ENCODE measurements around the gene PINK1.

PINK1 gene

DNA sequence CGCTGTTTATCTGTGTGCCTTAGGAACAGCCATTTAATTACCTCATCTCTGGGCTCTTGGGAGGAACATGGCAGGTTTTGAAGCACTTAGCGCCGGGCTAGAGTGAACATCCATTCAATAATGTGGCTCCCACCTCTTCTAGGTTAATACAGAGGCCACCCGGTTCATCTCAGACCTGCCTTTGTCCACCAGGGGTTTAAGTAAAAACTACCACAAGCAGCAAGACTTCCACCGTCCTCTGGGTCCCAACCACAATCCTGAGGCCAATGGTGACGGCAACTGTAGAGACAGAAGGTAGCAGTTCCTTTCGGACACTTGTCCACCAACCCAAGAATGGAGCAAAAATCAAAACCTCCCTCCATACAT is 28.8 kb downstream of the PINK1 start:
- peaks cover 46% of the 10 kb centered on the region for H3K79me2 ChIP-seq (ENCODE audit: control insufficient read depth, low read length)
- no peak for TF ChIP-seq EZH2phosphoT487 (IDR thresholded peaks at IDR 0.05; ENCODE audit: borderline replicate concordance, low read length)
- TF ChIP-seq, protein P1, sequence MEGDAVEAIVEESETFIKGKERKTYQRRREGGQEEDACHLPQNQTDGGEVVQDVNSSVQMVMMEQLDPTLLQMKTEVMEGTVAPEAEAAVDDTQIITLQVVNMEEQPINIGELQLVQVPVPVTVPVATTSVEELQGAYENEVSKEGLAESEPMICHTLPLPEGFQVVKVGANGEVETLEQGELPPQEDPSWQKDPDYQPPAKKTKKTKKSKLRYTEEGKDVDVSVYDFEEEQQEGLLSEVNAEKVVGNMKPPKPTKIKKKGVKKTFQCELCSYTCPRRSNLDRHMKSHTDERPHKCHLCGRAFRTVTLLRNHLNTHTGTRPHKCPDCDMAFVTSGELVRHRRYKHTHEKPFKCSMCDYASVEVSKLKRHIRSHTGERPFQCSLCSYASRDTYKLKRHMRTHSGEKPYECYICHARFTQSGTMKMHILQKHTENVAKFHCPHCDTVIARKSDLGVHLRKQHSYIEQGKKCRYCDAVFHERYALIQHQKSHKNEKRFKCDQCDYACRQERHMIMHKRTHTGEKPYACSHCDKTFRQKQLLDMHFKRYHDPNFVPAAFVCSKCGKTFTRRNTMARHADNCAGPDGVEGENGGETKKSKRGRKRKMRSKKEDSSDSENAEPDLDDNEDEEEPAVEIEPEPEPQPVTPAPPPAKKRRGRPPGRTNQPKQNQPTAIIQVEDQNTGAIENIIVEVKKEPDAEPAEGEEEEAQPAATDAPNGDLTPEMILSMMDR (IDR thresholded peaks at IDR 0.05; ENCODE audit: low read depth, low read length, poor library complexity, severe bottlenecking), result no peak
- H3K27ac ChIP-seq (ENCODE audit: low read depth, low read length), result peak overlapping the region; percentile 14; the same call in 1 of the 2 replicates

DNA sequence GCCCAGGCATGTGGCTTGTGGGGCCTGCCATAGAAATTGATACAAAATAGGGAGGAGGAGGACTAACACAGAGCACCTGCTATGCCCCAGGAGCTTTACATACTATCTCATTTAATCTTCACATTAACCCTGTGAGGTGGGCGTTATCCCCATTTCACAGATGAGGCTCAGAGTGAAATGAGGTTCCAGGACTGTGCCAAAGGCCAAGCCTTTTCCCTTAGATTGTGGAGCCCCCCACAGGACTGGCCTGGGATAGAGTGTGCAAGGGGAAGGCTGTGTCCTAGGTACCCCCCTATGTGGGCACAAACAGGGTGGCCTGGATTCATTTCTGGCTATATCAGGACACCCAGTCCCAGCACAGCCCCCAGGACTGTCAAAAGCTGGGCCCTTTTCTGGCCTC is 30.1 kb downstream of the PINK1 start:
- H3K9me2 ChIP-seq (replicated peaks; ENCODE audit: control insufficient read depth, low read length), result no peaks in the 10 kb centered on the region
- no peaks in the 10 kb centered on the region for H3K27me3 ChIP-seq (ENCODE audit: control insufficient read depth, low read length)
- TF ChIP-seq EZH2phosphoT487 (IDR thresholded peaks at IDR 0.05; ENCODE audit: borderline replicate concordance, low read length), result no peak
- TF ChIP-seq, protein P1 (IDR thresholded peaks at IDR 0.05; ENCODE audit: low read depth, low read length, poor library complexity, severe bottlenecking), result no peak
- 0 out of 2 replicates have a peak, but pooled peaks cover 2% of the 10 kb centered on the region for H3K9me3 ChIP-seq (ENCODE audit: control insufficient read depth, insufficient read depth, low read length)
- H3F3A ChIP-seq (ENCODE audit: control insufficient read depth, insufficient read depth), result no peaks in the 10 kb centered on the region
- H4K20me1 ChIP-seq (ENCODE audit: control insufficient read depth, insufficient read depth, low read depth, low read length), result peaks cover 9% of the 10 kb centered on the region; the same call in 1 of the 2 replicates
- peaks cover 33% of the 10 kb centered on the region for H3K79me2 ChIP-seq (ENCODE audit: control insufficient read depth, low read length)
- H3K4me3 ChIP-seq (ENCODE audit: low read length), result no peak overlapping the region
- peaks cover 39% of the 10 kb centered on the region for H3K4me1 ChIP-seq (ENCODE audit: control insufficient read depth, low read length)
- peaks cover 28% of the 10 kb centered on the region for H3K36me3 ChIP-seq (ENCODE audit: control insufficient read depth, low read length)
- H3K27ac ChIP-seq (ENCODE audit: low read depth, low read length), result no peak overlapping the region
- H3K4me2 ChIP-seq (ENCODE audit: low read length), result no peak overlapping the region

More for the DNA sequence above, 28.8 kb downstream of the PINK1 start:
- H3K4me3 ChIP-seq (ENCODE audit: low read length), result peak overlapping the region; percentile 81
- H3K36me3 ChIP-seq (ENCODE audit: control insufficient read depth, low read length), result peaks cover 40% of the 10 kb centered on the region
- H3K4me1 ChIP-seq (ENCODE audit: control insufficient read depth, low read length), result peaks cover 39% of the 10 kb centered on the region
- H3K27me3 ChIP-seq (ENCODE audit: control insufficient read depth, low read length), result no peaks in the 10 kb centered on the region
- peaks cover 9% of the 10 kb centered on the region; the same call in 1 of the 2 replicates for H4K20me1 ChIP-seq (ENCODE audit: control insufficient read depth, insufficient read depth, low read depth, low read length)
- H3K9me2 ChIP-seq (replicated peaks; ENCODE audit: control insufficient read depth, low read length), result no peaks in the 10 kb centered on the region
- H3K4me2 ChIP-seq (ENCODE audit: low read length), result peak overlapping the region; percentile 96
- H3K9me3 ChIP-seq (ENCODE audit: control insufficient read depth, insufficient read depth, low read length), result 0 out of 2 replicates have a peak, but pooled peaks cover 2% of the 10 kb centered on the region
- H3F3A ChIP-seq (ENCODE audit: control insufficient read depth, insufficient read depth), result no peaks in the 10 kb centered on the region

- no peak overlapping the region for H3K27ac ChIP-seq (ENCODE audit: low read depth, low read length)
- peaks cover 25% of the 10 kb centered on the region for H3K79me2 ChIP-seq (ENCODE audit: control insufficient read depth, low read length)
- 0 out of 2 replicates have a peak, but pooled peaks cover 2% of the 10 kb centered on the region for H3K9me3 ChIP-seq (ENCODE audit: control insufficient read depth, insufficient read depth, low read length)
- H3K4me3 ChIP-seq (ENCODE audit: low read length), result no peak overlapping the region
- no peaks in the 10 kb centered on the region for H3K27me3 ChIP-seq (ENCODE audit: control insufficient read depth, low read length)
- TF ChIP-seq, protein P1 (IDR thresholded peaks at IDR 0.05; ENCODE audit: low read depth, low read length, poor library complexity, severe bottlenecking), result no peak
- TF ChIP-seq EZH2phosphoT487 (IDR thresholded peaks at IDR 0.05; ENCODE audit: borderline replicate concordance, low read length), result no peak
- H3K9me2 ChIP-seq (replicated peaks; ENCODE audit: control insufficient read depth, low read length), result no peaks in the 10 kb centered on the region
- no peaks in the 10 kb centered on the region for H3F3A ChIP-seq (ENCODE audit: control insufficient read depth, insufficient read depth)
- H3K4me1 ChIP-seq (ENCODE audit: control insufficient read depth, low read length), result peaks cover 37% of the 10 kb centered on the region
- no peak overlapping the region for H3K4me2 ChIP-seq (ENCODE audit: low read length)
- peaks cover 8% of the 10 kb centered on the region; the same call in 1 of the 2 replicates for H4K20me1 ChIP-seq (ENCODE audit: control insufficient read depth, insufficient read depth, low read depth, low read length)
- H3K36me3 ChIP-seq (ENCODE audit: control insufficient read depth, low read length), result peaks cover 20% of the 10 kb centered on the region
Observed at GRCh38 chr1:20663969-20664715, 30.9 kb downstream of the PINK1 start.

Measured in DOHH2 (cell line).